ENCODE measurements around the gene CHCHD3. TPM values are rescaled to one million over a fixed set of nuclear protein-coding genes. Genes with fewer than 3 reads are reported as not detected.

CHCHD3 gene
- total RNA-seq, 2 donors from 2014 or later: 36.1 to 43.0 TPM

GRCh38 chr7:132735476-132735875 lies 346.4 kb downstream of the CHCHD3 start:
- ATAC-seq (ENCODE audit: insufficient number of reproducible peaks, low FRiP score, low read depth): no peak
- Histone ChIP-seq H3K27ac (no peak overlapping the region), H3K9me3 (no peaks in the 10 kb centered on the region), H3K4me1 (ENCODE audit: control insufficient read depth in 1 of 2, low read depth in 2 of 2) (no peaks in the 10 kb centered on the region), H3K27me3 (replicated peaks; ENCODE audit: insufficient read depth) (no peaks in the 10 kb centered on the region), H3K4me3 (no peak overlapping the region), H3K36me3 (no peaks in the 10 kb centered on the region)
- no peak for DNase-seq (ENCODE audit: low spot score)
- TF ChIP-seq, protein P1, sequence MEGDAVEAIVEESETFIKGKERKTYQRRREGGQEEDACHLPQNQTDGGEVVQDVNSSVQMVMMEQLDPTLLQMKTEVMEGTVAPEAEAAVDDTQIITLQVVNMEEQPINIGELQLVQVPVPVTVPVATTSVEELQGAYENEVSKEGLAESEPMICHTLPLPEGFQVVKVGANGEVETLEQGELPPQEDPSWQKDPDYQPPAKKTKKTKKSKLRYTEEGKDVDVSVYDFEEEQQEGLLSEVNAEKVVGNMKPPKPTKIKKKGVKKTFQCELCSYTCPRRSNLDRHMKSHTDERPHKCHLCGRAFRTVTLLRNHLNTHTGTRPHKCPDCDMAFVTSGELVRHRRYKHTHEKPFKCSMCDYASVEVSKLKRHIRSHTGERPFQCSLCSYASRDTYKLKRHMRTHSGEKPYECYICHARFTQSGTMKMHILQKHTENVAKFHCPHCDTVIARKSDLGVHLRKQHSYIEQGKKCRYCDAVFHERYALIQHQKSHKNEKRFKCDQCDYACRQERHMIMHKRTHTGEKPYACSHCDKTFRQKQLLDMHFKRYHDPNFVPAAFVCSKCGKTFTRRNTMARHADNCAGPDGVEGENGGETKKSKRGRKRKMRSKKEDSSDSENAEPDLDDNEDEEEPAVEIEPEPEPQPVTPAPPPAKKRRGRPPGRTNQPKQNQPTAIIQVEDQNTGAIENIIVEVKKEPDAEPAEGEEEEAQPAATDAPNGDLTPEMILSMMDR (IDR thresholded peaks at IDR 0.05): no peak

Other genes with a start within 250 kb of the CHCHD3 start
- 10 to 100 TPM; 65.3 to 72.8 TPM for gene EXOC4, start 171.0 kb upstream of the CHCHD3 start, total RNA-seq

Data from thoracic aorta (tissue), 2 donors.